GM19438 (cell line): Measurements from ENCODE around the gene DAAM2.

ENCODE experiments used
- ATAC-seq: cut with Tn5 transposase; IDR thresholded peaks from one replicate; pipeline ENCODE4 v1.9.1; 2021; ENCODE audit warnings: low read depth; ENCODE audit not compliant: unreplicated experiment

Gene DAAM2

DNA sequence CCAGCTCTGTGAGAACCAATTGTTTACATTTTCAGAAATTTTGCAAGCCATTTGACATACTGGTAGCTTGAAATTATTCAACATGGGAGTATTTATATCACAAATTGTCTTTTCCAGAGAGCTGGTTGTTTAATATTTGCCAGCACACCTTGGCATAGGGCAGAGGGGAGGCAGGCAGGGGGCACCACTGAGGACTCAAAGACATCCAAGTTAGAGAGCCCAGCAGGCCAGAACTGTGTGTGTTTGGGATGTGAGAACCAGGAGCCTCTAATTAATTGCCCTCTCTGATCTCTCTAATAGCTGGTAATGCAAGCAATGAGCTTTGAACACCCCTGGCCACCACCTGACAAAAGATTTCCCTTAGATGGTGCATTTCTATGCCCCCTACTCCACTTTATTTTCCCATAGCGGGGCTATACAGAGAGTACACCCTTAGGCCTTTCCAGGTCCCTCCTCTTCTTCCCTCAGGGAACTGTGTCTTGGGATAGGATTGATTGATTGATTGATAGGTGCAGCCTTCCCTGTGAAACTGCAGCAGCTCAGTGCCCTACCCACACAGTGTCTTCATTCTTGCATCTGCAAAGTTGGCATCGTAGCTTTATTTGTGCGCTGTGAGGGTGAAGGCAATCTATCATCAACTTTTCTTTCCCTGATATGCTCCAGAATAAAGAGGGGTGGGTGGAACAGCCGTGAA, 112.9 kb downstream of the DAAM2 start:
- ATAC-seq = no peak

DNA sequence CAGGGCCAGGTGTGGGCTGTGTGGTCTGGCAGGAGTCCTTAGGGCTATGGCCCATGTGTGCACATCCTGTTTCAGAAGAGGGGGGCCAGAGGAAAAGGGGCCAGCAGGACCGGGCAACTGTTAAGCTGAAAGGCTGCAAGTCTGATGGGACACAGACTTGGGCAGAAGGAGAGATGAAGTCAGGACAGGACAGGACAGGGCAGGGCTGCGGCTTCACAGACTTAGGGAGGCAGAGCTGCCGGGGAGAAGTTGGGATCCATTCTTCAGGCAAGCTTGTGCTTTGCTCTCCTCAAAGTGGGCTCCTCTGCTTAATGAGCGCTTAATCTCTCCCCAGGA, 113.4 kb downstream of the DAAM2 start:
- ATAC-seq = no peak

DNA sequence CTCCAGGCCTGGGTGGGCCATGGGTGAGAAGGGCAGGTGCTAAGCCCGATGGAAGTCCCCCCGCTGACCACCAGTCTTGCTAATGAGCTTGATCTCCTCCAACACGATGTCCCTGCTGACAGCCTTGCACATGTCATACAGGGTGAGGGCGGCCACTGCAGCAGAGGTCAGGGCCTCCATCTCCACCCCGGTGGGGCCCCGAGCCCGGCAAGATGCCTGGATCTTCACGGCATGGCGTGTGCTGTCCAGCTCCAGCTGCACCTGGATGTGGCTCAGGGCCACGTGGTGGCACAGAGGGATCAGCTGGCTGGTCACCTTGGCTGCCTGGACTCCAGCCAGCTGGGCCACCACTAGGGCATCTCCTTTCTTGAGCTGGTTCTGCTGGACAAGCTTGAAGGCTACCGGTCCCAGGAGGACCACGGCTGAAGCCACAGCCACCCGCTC, 114.2 kb downstream of the DAAM2 start:
- ATAC-seq = no peak

DNA sequence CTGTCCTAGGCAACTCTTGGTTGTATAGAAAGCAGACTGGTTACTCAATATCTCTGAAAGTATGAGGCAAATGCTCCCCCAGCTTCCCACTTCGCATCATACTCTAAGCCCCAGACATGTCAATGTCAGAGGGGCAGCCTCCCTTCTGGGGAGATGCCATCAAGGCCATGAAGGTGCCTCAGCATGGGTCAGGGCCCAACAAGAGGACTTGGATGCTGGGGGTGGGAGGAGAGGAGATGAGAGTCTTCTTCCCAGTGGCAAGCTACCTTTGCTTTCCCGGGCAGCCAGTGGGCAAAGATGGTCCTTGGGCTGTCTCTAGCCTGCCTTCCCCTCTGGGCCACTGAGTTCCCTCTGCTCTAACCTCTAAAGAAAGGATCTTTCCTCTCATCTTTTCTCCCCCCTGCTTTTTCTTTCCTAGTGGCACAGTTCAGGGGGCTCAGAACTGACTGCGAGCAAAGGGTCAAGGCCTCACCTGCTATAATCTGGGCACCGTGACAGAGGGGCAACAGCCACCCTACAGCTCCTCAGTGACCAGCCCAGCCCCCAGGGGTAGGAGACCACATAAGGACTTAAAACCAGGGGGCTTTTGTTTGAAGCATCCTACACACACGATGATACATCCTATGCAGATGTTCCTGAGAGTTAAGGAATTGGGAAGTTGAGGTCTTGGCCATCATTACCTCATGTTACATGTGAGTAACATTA, 115.8 kb downstream of the DAAM2 start:
- no peak for ATAC-seq

DNA sequence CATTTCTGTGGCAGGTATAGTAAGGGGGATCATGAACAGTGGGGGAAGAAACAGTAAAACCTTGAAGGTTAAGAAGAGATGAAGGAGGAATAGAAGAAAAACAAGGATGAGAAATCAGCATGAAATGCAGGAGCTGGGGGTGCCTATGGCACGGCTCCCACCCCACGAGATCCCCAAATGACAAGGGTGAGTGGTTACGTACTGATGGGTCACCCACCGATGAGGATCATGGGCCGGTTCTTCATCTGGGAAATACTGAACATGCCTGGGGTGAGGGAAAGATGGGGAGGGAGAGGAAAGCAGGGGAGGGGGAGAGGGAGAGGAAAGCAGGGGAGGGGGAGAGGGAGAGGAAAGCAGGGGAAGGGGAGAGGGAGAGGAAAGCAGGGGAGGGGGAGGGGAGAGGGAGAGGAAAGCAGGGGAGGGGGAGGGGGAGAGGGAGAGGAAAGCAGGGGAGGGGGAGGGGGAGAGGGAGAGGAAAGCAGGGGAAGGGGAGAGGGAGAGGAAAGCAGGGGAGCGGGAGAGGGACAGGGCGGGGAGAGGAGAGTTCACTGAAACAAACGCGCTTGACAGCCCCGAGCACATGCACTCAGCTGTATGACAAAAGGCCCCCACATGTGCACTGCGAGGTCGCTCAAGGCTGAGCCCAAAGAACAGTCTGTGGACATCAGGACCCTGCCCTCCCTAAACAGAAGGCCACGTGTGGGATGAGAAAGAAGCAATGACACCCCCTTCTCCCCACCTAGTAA, 116.8 kb downstream of the DAAM2 start:
- no peak for ATAC-seq

DNA sequence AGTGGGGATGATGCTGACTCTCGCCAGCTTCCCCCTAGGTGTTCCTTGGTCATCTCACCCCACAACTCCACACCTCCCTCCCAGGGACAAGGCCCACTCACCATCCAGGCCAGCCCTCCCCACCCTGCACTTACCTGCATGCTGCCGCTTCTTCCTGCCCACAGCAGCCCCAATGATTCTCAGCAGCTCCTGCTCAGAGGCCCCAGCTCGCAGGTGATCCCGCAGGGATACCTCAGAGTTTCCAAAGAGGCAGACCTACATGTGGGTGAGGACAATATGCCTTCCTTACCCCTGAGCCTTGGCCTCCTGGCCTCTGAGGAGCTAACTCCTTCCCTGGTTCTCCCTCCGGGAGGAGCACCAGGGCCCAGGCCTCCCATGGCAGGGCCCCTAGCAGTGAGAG, 117.5 kb downstream of the DAAM2 start:
- no peak for ATAC-seq

DNA sequence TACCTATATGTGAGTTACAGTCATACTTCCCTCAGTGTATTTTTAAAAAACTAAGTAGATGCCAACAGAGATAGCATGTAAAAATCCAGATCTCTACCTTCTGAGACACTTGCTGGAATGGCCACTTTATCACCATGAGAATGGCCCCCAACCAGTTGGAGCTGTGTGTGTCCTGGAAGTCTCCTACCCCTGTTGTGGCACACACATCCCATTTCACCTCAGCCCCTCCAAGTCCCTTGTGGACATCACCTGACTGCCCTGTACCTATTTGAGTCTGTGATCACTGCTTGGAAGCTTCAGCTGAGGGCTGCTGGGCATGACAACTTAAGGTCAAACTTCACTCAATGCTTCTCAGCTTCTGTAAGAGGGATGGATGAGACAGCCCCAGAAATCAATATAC, 118.0 kb downstream of the DAAM2 start:
- ATAC-seq = no peak

DNA sequence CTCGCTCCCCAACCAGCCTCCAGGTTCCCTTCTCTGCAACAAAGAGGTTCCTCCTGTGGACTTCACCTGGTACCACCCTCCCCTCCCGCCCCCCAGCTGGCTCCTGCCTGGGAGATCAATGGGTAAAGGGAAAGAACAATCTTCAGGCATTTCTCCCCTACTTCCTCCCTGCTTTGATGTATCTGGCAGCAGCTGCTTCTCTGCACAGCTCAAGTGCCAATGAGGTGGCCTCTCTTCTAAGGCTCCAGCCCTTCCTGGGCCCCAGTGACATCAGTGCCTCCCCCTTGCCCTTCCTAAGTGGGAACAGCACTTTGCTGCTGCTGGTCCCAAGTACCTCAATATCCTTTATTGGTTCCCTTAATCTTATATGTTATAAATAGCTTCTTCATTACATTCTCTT, 118.6 kb downstream of the DAAM2 start:
- no peak for ATAC-seq

DNA sequence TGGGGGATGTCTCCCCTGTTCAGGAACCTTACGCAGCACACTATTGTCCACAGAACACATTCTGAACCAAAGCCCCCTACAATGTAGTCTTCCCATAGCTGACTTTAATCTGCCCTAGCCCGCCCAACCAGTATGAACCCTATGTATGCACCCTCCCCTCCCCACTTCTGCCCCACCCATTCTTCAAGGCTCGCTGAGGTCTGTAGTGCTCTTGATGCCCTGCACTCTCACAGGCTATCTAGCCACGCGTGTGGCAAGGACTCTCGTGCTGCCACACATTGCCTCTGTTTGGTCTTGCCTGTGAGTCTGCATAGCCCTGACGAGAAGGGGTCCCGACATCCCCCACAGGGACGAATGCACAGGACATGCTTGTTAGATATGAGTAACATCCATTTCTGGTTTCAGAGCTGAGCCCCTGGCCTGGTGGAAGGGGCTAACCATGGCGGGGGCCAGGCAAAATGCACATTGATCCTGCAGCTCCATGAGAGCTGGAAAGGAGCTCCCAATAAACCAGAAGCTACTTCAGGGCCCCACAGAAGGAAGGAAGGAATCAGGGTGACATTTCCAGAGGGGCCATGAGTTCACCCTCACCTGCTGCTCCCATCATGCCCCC, 119.4 kb downstream of the DAAM2 start:
- no peak for ATAC-seq

DNA sequence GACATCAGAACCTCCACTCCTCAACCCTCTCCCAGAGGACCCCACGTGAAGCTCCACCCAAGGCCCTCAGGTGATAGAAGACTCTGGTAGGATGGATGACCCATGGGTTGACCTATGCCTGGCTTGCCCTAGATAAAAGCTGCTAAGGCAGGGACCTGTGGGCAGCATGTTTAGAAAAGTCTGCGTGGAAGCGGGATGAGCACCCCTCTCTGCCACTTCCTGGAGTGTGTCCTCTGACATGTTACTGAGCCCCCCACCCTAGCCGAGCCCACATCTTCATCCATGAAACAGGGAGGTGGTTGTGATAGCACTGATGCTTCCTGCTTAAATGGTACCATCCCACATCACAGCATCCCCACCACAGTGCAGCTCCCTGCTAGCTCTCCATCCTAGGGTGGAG, 120.3 kb downstream of the DAAM2 start:
- ATAC-seq = no peak

DNA sequence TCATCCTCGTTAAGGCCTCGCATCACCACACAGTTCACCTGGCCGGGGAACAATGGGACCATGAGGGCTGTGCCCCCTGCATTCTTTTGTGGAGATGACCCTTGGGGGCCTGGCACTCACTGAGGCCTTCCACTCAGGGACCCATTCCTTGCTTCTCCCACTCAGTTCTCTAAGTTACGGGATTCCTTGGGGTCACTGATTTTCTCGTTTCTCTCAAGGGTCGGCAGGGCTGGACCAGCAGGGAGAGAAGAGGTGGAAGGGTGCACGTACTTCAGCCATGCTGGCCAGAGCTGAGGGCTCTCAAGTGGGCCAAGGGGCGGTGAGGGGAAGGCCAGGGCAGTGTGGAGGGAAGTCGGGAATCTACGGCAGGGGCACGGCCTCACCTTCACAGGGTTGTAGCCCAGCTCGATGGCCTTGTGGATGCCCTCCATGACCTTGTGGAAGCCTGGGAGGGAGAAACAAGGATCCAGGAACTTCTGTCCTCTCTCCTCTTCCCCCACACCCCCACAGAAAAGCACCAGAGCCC, 121.3 kb downstream of the DAAM2 start:
- ATAC-seq = no peak

DNA sequence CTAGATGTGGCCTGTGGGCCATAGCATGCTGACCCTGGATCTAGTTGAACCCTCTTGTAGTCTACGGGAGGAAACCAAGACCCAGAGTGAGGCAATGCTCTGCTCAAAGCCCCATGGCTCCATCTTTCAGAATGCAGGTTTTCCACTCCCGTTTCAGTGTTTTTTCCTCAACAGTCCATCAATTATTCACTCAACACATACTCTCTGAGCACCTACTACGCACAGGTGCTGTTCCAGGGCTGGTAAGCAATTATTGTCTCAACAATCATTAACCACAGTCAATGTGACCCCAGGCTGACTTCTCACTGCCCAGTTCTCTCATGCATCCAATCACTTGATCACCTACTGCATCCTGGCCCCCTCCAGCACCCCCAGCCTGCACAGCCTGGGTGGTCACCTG, 122.1 kb downstream of the DAAM2 start:
- no peak for ATAC-seq

DNA sequence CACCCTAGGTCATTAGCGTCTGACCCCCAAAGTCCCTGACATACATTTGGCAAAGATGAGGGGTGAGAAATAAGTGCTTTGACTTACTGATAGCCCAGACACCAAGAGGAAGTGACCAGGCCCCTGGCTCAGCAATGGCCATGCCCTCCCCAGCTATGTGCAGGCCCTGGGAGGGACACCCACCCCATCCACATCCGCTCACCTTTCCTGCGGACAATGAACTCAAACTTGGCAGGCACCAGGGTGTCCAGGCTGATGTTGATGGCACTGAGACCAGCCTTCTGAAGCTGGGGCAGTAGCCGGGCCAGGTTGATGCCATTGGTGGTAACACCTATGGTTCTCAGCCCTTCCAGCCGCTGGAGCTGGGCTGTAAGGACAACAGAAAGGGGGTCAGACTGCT, 123.7 kb downstream of the DAAM2 start:
- ATAC-seq = no peak

DNA sequence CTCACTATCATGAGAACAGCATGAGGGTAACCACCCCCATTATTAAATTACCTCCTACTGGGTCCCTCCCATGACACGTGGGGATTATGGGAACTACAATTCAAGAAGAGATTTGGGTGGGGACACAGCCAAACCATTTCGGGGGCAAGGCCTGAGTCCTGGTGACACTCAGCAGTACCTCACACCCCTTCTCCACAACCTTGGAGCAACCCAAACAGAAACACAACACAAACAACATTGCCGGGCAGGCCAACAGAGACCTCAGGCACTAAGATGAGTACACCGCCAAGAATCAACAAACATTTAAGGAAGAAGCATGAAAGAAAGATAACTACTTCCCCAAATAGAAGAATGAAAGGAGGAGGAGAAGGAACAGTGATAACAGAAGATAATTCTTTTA, 125.2 kb downstream of the DAAM2 start:
- ATAC-seq = no peak

DNA sequence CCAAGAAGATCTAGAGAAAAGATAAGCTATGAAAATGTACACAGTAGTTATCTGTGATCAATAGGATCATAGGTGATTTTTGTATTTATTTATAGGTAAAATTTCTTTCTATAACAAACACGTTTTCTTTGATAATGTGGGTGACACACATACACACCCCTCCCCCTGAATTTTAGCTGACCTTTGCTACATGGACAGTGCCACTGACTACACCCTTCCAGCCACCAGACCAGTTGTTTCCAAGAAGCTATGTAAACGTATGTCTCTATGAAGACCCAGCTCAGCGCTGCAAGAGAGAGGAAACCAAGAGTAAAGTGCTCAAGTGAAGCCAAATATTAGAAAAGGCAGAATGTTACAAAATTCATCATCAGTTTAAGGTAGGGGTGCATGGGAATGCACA, 125.8 kb downstream of the DAAM2 start:
- ATAC-seq = no peak

DNA sequence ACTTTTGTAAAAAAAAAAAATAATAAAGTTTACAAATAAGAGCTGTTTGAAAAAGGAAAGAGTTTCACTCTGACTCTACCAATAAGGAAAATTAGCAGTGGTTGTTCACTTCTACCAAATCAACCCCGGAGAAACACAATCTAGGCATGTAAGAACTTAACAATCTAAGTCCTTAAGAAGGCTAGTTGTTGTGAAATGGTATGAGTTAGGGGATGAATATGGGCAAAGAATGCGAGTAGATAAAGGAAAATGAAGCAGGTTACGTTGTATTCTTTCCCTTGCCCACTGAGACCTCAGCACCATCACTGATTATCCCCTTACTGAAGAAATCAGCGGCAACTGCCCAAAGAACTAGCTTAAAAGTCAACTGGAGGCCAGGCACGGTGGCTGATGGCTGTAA, 126.7 kb downstream of the DAAM2 start:
- no peak for ATAC-seq

DNA sequence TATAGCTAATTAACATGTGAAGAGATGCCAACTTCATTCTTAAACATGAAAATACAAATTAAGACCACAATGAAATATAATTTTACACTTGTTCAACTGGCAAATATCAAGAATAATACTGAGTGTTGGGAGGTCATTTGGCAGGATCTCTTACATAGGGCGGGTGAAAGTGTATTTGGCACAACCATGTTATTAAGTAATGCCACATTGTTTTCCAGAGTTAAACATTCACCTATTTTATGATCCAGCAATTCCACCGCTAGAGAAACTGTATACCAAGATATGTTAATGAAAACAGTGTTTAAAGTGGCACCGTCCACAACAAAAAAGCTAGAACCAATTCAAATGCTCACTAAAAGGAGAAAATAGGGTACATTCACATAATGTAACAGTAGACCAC, 128.0 kb downstream of the DAAM2 start:
- no peak for ATAC-seq

DNA sequence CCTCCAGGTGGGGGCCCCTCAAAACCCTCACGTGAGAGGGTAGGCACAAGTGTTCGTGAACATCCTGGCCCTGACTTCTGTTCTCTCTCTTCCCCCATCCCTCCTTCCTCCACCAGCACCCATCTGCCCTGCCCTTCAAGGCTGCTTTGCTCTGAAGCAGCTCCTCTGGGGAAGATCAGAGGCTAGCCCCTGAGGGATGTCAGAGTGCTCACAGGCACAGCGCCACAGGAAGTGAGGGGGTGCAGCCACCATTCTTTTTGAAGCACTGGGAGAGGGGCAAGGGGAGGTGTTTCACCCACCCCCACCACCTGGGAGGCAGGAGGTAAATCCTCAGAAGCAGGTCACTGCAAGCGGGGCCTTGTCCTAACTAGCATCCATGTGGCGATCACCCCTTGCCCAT, 130.6 kb downstream of the DAAM2 start:
- no peak for ATAC-seq

DNA sequence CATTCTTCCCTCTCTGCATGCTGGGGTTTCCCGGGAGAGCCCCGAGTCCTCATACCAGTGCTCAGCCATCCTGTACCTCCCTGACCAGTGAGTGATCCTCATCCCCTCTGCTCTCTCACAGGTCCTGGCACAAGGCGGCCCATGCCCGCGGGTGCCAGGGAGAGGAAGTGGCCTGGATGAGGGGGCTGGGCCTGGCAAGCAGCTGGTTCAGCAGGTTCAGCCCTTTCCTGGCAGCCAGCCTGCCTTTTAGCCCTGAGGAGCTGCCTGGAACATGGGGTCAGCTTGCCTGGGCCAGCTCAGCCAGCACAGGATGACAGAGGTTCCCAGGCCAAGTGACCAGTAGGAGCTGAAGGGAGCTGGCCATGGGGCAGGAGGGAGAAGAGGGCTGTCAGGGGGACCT, 131.2 kb downstream of the DAAM2 start:
- no peak for ATAC-seq

DNA sequence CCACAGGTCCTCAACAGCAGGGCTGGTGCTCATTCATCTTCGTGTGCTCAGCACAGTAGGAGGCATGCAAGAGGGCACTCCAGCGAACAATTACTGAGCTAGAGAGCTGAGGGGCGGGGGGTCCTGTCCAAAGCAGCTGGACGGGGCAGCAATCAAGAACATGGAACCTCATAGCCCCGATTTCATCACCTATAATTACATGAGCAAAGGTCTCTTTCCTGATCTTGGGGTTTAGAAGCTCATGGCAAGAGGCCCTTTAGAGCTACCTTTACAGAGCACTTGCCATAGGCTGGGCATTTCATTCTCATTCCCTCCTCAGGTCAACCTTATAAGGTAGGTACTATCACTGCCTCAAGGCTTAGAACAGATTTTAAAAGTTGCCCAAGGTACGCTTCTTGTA, 131.7 kb downstream of the DAAM2 start:
- no peak for ATAC-seq

DNA sequence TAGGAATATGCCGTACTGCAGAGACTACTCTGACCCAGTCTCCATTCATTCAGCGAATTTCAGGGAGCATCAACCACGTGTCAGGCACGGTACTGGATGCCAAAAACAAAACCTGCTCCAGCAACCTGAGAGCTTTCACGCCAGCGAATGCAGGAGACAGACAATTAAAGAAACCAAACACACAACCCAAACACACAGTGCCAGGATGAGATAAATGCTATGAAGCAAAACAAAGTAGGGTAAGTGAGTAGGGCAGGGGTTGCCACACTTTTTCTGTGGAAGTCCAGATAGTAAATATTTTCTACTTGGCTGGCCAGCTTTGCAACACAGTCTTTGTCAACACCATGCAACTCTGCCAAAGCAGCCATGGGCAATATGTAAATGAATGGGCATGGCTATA, 132.1 kb downstream of the DAAM2 start:
- ATAC-seq = no peak
